ENCODE results near the gene DPYSL5.

DPYSL5 gene

GRCh38 chr2:26993768-26994167 is 145.8 kb downstream of the DPYSL5 start:
- no peak for DNase-seq (ENCODE audit: low read depth in 2 of 2)

GRCh38 chr2:26994983-26995382 is 147.1 kb downstream of the DPYSL5 start:
- DNase-seq (ENCODE audit: low read depth in 2 of 2) = no peak

GRCh38 chr2:26997394-26997793 is 149.5 kb downstream of the DPYSL5 start:
- no peak for DNase-seq (ENCODE audit: low read depth in 2 of 2)

- DNase-seq (ENCODE audit: low read depth in 2 of 2) = no peak
Measured at GRCh38 chr2:26998323-26998722, 150.4 kb downstream of the DPYSL5 start.

Data from stimulated activated CD8-positive, alpha-beta memory T cell treated with anti-CD3 and anti-CD28 coated beads, Interleukin-7, amount 100 ng/mL, for 1 hour (primary cell).